SK-MEL-5 (cell line): ENCODE results near the gene CCND2. TPM values are rescaled to one million over a fixed set of nuclear protein-coding genes. Genes with fewer than 3 reads are reported as not detected.

Source experiments
- DNase-seq: peaks from one replicate; pipeline ENCODE4 v3.0.0-alpha.2; 2016; ENCODE audit warnings: low read depth, low spot score
- in situ Hi-C: cut with HindIII; loops from 2 replicates; pipeline ENCODE4 v1.10.0; 2016; ENCODE audit warnings: low sequenced_read_pairs, high pct_unique_total_duplicates, low pct_unique_long_range_greater_than_20kb
- total RNA-seq: library from RNA; depleted of rRNA; stranded (reverse); fragments of >200 nt; shearing (Covaris generic); gene quantifications from 2 replicates; pipeline ENCODE4 v1.2.3, GENCODE V29; 2014

Gene CCND2
- total RNA-seq, 1 experiment from 2014 or later: 1.2 TPM

GRCh38 chr12:4272424-4273272 is 914 bp upstream of the CCND2 start:
- DNase-seq: no peak
- in situ Hi-C loops: no loop called here

- no peak for DNase-seq
- in situ Hi-C loops: no loop called here
These were observed 300 bp upstream of the CCND2 start for GRCh38 chr12:4273273-4273651.

GRCh38 chr12:4274396-4275015 is 944 bp downstream of the CCND2 start:
- in situ Hi-C loops: no loop called here
- no peak for DNase-seq

GRCh38 chr12:4275016-4275869 is 1.7 kb downstream of the CCND2 start:
- in situ Hi-C loops: no loop called here

GRCh38 chr12:4275870-4276301 is 2.3 kb downstream of the CCND2 start:
- in situ Hi-C loops: no loop called here
- DNase-seq: no peak

More at GRCh38 chr12:4275016-4275869, 1.7 kb downstream of the CCND2 start:
- no peak for DNase-seq

GRCh38 chr12:4276524-4277204 is 3.1 kb downstream of the CCND2 start:
- in situ Hi-C loops: no loop called here
- peak; percentile 91 for DNase-seq

GRCh38 chr12:4277205-4277543 is 3.6 kb downstream of the CCND2 start:
- in situ Hi-C loops: no loop called here

GRCh38 chr12:4277857-4278256 is 4.3 kb downstream of the CCND2 start:
- in situ Hi-C loops: no loop called here
- no peak for DNase-seq

More at GRCh38 chr12:4277205-4277543, 3.6 kb downstream of the CCND2 start:
- DNase-seq: no peak

GRCh38 chr12:4278329-4279197 is 5.0 kb downstream of the CCND2 start:
- no peak for DNase-seq
- in situ Hi-C loops: no loop called here

GRCh38 chr12:4279198-4279690 is 5.7 kb downstream of the CCND2 start:
- DNase-seq: no peak
- in situ Hi-C loops: no loop called here

- in situ Hi-C loops: no loop called here
- DNase-seq: no peak
These were observed 7.0 kb downstream of the CCND2 start for GRCh38 chr12:4280351-4281163.

GRCh38 chr12:4281173-4281654 is 7.7 kb downstream of the CCND2 start:
- no peak for DNase-seq
- in situ Hi-C loops: no loop called here

- no peak for DNase-seq
- in situ Hi-C loops: no loop called here
These were observed 8.7 kb downstream of the CCND2 start for GRCh38 chr12:4282103-4282891.

GRCh38 chr12:4282892-4283511 is 9.4 kb downstream of the CCND2 start:
- no peak for DNase-seq
- in situ Hi-C loops: no loop called here
